Bronchial epithelial cell (primary cell): Measurements from ENCODE around the gene OR51G2. TPM values are rescaled to one million over a fixed set of nuclear protein-coding genes. Genes with fewer than 3 reads are reported as not detected.

Source experiments
- DNase-seq: peaks from one replicate; pipeline ENCODE4 v3.0.0-alpha.2; 2010; ENCODE audit warnings: low read depth
- FAIRE-seq: peaks from 2 replicates; lab custom pipeline; 2011; peaks lifted over from hg19 to GRCh38; lab: Jason Lieb, UNC
- H3K27me3 ChIP-seq: 2 replicates; pipeline ENCODE4 v1.5.1; 2011; ENCODE audit warnings: low read length; ENCODE audit not compliant: control insufficient read depth, insufficient read depth
- H3K36me3 ChIP-seq: 2 replicates; pipeline ENCODE4 v1.5.1; 2011; ENCODE audit warnings: low read length; ENCODE audit not compliant: control insufficient read depth, insufficient read depth
- H3K4me3 ChIP-seq: 2 replicates; pipeline ENCODE4 v1.5.1; 2011; ENCODE audit warnings: mild to moderate bottlenecking, low read depth, low read length, control low read depth
- total RNA-seq: library from RNA; depleted of rRNA; stranded (reverse); fragments of >200 nt; gene quantifications from 2 replicates; pipeline ENCODE4 v1.2.1, GENCODE V29; 2014
- TF ChIP-seq, protein P1 (sequence below): IDR thresholded peaks from 2 replicates; pipeline ENCODE4 v1.5.1; 2011; ENCODE audit warnings: mild to moderate bottlenecking, moderate library complexity, low read length, control low read depth, inconsistent platforms; ENCODE audit not compliant: insufficient read depth, severe bottlenecking

The OR51G2 gene
- total RNA-seq, 1 donor from 2014 or later, result not detected

DNA sequence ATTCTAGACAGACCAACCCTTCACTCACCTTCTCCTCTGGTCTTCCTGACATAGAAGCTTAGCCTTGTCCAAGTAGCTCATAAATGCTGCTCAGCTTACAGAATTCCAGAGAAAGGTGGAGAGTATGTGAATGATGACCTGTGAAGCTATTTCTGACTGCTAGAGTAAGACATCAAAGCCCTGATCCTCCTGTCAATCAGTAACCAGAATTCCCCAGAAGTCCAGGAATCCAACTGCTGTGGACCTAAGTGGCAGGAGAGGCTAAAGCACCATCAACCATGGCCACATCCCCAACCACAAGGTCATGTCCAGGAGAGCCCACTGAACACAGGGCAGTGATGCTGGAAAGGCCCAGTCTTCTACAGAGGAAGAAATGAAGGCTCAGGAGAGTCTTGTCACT is 2.6 kb downstream of the OR51G2 start:
- FAIRE-seq, result peak; percentile 79
- Histone ChIP-seq H3K4me3 (no peak overlapping the region), H3K36me3 (no peaks in the 10 kb centered on the region), H3K27me3 (no peaks in the 10 kb centered on the region)
- TF ChIP-seq, protein P1, sequence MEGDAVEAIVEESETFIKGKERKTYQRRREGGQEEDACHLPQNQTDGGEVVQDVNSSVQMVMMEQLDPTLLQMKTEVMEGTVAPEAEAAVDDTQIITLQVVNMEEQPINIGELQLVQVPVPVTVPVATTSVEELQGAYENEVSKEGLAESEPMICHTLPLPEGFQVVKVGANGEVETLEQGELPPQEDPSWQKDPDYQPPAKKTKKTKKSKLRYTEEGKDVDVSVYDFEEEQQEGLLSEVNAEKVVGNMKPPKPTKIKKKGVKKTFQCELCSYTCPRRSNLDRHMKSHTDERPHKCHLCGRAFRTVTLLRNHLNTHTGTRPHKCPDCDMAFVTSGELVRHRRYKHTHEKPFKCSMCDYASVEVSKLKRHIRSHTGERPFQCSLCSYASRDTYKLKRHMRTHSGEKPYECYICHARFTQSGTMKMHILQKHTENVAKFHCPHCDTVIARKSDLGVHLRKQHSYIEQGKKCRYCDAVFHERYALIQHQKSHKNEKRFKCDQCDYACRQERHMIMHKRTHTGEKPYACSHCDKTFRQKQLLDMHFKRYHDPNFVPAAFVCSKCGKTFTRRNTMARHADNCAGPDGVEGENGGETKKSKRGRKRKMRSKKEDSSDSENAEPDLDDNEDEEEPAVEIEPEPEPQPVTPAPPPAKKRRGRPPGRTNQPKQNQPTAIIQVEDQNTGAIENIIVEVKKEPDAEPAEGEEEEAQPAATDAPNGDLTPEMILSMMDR, result no peak
- no peak for DNase-seq

DNA sequence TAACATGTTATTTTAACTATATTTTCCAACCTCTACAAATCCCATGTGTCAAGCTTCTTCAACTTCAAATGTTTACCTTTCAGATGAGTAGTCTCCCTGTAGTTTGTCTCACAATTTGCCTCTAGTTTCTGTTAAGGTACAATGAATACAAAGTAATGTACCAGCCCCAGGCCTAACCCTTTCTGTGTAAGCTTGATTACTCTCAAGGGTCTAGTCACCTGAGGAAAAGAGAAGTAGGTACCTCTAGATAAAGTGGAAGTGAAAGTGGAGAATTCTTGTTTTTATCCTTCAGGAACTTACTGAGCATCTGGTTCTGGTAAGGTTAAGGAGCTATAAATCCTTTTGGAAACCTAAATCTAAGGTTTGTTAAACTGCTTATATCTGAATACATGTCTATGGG is 15.7 kb downstream of the OR51G2 start, which contains the start of gene OR51A7:
Gene OR51A7, plus strand, starts transcription at position 300 of the 400 bp plus-strand sequence. CDS start 3,587 bp downstream, outside the sequence.
- DNase-seq, result no peak
- Histone ChIP-seq H3K27me3 (no peaks in the 10 kb centered on the region), H3K4me3 (no peak within 1 kb of the TSS), H3K36me3 (no peaks in the 10 kb centered on the region)
- FAIRE-seq, result no peak
- TF ChIP-seq, protein P1, result no peak

DNA sequence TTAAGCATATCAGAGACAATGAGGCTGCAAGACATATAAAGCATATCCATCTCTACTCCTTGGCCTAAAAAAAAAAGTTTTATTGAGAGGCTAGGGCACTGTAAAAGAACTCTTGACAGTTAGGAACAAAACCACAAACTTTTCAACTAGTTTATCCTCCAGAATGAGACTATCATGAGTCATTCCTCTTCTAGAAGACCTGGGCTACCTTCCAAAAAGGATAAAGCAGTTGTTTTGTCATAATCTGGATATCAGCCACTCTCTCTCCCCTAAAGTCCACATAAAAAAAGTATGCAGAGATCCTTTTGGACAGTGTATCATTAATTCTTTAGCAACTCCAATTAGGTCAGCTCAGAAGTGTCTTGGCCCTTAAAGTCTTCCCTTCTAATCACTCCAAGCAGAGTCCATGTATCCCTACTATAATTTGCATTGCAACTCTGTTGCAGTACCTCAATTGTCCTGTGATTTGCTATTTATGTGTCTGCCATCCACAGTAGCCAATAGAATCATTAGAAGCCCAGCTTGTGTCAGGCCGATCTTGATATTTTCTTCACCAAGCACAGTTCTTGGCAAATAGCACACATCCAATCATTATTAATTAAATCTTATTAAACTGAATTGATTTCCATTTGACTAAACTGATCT is 27.0 kb downstream of the OR51G2 start:
- Histone ChIP-seq H3K36me3 (no peaks in the 10 kb centered on the region), H3K4me3 (no peak overlapping the region), H3K27me3 (no peaks in the 10 kb centered on the region)
- DNase-seq, result peak; percentile 88
- no peak for FAIRE-seq
- TF ChIP-seq, protein P1, result peak; percentile 22

DNA sequence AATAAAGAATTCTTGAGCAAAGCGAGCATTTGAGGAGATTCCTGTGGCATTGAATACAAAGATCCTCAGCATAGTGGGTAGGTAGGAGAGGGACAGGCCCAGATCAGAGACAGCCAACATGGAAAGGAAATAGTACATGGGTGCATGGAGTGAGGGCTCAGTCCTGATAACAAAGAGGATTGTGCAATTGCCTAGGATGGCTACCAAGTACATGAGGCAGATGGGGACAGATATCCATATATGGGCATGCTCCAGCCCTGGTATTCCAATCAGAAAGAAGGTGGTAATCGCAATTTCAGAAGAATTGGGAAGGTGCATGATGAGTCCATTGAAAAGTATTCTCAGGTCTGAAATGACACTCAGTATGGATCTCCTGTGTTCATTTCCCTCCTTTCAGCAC is 28.9 kb downstream of the OR51G2 start:
- Histone ChIP-seq H3K36me3 (no peaks in the 10 kb centered on the region), H3K27me3 (no peaks in the 10 kb centered on the region), H3K4me3 (no peak overlapping the region)
- no peak for FAIRE-seq
- TF ChIP-seq, protein P1, result no peak
- no peak for DNase-seq

DNA sequence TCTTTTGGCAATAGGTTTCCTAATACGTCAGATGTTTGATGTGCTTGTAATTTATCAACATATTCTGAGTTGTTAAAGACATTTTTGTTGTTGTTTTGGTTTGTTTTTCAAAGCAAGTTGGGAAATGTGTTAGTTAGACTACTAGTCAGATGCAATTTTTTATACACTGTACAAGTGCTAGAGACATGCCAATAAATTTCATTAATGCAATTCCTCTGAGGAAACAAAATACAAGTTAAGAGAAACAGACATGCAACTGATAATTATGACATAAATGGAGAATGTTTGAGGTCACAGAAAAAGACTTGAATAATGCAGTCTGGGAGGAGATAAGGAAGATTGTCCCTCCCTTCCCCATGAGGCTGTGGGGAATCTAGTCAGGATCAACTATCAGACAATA is 31.6 kb downstream of the OR51G2 start:
- Histone ChIP-seq H3K27me3 (no peaks in the 10 kb centered on the region), H3K4me3 (no peak overlapping the region), H3K36me3 (no peaks in the 10 kb centered on the region)
- FAIRE-seq, result no peak
- TF ChIP-seq, protein P1, result no peak
- DNase-seq, result no peak

DNA sequence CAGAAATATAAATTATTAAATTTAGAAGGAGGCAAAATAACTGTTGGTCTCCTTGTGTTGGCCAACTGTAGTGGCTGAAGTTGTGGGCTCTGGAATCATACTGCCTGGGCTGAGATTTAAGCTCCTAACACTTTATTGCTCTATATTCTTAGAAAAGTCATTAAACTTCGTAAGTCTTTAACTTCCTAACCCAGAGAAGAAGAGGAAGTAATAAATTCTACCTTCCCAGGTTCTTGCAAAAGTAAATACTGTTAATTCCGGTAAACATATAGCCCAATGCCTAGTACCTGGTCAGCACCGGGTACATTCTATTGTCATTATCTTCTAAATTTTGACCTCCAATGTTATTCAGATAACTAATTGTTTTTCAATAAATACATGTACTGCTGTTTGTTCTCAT is 33.0 kb downstream of the OR51G2 start:
- Histone ChIP-seq H3K4me3 (no peak overlapping the region), H3K27me3 (no peaks in the 10 kb centered on the region), H3K36me3 (no peaks in the 10 kb centered on the region)
- no peak for DNase-seq
- no peak for FAIRE-seq
- TF ChIP-seq, protein P1, result no peak
